Hypothalamus (tissue), 51 donors: ENCODE results near the gene PIR.

ENCODE experiments used
- DNase-seq, 51 donors: peaks; one replicate each; lab custom pipeline; 2025; lab: John Stamatoyannopoulos, UW

PIR gene

GRCh38 chrX:15418707-15419181 is 74.4 kb downstream of the PIR start:
- no peak for DNase-seq

DNA sequence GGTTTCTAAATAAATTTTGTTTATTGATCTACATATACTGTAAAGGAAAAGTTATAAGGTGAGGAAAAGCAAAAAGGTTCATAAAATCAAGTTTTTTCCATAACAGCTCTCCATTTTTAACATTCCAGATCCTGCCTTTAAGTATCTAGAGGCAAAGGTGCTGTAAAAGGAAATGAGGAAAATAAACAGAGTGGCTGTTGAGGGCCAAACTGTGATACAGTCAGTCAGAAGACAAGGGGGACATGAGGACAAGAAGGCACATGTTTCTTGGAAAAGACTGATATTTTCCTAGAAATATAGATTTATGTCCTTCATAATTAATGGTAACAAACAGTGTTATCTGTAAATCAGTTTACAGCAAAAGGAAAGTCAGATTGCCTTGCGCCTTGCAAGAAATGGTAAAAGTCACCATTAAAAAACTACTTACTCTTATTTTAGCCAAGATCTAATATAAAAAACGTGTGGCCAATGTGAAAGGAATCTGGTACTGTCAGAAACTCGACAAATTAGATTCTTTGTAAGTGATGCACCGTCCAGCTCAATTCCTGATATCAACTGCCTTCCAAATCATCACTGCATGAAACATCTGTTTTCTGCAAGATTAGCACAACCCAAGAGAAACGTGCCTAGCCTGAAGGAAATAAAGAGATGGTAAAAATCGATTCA is 75.0 kb downstream of the PIR start:
- no peak for DNase-seq

- DNase-seq = no peak
These were observed 76.8 kb downstream of the PIR start for GRCh38 chrX:15416133-15416993.

DNA sequence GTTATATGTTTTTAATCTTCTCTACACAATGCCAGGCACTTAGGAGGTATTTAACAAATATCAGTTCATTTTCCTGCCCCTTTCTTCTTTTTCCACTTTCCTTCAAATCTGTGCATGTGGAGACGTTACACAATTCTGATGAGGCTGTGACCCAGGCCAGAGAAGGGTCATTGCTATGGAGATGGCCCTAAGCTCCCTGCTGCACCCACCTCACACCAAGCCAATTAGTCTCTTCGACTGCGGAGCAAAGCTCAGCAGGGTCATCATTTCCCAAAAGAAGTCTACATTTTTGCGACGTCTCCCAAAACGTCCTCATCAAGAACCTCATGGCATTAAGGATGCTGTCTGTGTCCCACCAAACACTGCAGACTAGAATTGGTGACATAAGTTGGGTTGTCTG is 80.0 kb downstream of the PIR start:
- DNase-seq = no peak

DNA sequence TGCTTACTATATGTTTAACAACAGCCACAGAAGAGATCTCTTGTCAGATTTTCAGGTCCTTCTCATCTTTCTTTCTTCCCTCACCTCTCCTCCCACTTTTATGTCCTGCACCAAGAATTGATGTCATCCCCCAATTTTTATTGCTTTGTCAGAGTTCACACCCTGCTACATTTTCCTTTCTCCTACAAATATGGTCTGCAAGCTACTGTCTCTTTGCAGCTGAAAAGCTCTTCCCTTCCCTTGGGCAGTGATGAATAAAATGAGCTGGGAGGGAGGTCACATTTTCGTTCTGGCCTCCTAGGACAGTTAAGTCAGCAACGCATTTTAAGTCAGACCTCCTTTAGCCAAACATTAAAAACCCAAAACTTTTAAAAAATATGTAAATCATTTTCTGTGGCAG is 82.2 kb downstream of the PIR start:
- no peak for DNase-seq

DNA sequence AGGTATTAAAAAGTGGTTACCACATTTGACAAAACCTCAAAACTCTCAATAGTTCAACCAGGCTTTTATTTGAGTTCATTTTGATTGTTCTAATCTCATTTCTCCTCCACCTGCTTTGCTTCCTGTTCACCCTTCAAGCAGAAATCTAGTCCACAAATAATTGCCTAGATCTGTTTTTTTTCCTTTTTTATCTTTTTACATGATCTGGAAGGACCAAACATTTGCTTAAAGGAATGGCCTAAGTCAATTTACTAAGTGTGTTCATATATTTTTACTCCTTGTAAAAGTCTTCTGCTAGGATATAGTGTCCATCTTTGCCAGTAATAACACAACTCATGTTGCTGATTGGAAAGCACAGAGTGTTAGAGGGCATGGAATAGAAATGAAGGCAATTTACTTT is 82.7 kb downstream of the PIR start:
- DNase-seq = no peak

- DNase-seq = no peak
These were observed 87.3 kb downstream of the PIR start for GRCh38 chrX:15405846-15406245.

DNA sequence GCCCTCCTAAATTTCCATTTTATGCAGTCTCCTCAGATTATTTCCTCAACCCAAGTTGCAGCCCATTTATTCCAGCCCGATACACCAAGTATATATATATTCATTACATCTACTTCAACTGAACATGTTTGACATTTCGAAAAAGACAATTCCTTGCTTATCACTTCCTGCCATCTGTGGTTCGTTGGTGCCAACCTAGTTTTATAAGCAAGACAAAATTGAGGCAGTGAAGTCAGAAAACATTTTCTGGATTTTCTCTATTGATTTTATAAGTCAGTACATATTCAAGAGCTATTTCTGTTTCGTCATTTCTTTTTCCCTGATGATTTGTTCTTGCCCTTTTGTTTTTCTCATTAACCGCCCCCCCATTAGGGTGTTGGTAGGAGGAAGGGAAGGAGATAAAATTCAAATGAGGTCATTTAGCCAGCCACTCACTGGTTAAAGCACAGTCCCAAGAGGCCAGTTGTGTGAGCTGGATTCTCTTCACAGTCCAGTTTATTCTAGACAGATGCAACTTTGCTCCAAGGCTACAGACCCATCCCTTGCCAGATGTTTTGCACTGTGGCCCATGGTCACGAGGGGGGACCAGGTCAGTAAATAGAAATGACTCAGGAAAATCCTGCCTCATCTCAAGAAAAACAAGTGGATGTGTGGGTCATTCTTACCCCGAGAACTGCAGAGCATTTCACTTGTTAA is 88.6 kb downstream of the PIR start:
- DNase-seq = no peak

- DNase-seq = no peak
These were observed 91.8 kb downstream of the PIR start for GRCh38 chrX:15401378-15401777.

DNA sequence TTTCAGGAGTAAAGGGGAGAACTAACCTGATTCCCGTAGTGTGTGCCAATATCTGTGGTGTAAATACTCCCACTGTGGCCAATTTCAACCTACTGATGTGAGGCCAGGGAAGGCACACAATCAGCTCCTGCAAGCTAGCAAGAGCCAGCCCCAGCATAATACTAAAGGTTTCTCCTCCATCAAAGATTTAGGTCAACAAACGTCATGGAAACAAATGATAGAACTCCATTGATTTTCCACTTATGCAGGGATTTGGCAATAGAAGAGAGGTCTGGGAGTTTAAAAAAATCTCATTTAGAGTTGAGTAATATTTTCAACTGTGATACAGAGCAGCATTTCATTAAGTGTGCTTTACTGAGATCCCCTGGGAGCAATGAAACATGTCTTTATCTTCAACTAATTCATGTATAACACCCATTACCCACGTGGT is 93.2 kb downstream of the PIR start:
- no peak for DNase-seq

DNA sequence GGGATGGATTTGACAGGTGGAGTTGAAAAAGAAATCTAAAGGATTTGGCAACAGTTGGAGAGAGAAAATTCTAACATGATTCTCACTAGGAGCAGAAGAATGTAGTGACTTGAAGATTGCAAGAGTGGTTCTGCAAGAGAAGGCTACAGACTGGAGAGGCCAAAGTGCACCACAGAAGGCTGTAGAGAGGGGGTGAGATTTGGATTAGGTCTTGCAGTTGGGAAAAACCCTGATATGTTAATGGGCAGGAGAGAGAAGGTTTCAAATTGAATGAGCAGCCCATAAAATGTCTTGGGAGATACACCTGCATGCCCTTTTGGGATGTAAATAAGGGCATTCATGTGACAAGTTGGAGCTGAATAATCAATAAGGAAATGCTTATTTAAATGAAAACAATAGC is 94.3 kb downstream of the PIR start:
- no peak for DNase-seq

- DNase-seq = no peak
These were observed 97.3 kb downstream of the PIR start for GRCh38 chrX:15395789-15396188.

GRCh38 chrX:15391850-15392249 is 101.3 kb downstream of the PIR start:
- DNase-seq = no peak

DNA sequence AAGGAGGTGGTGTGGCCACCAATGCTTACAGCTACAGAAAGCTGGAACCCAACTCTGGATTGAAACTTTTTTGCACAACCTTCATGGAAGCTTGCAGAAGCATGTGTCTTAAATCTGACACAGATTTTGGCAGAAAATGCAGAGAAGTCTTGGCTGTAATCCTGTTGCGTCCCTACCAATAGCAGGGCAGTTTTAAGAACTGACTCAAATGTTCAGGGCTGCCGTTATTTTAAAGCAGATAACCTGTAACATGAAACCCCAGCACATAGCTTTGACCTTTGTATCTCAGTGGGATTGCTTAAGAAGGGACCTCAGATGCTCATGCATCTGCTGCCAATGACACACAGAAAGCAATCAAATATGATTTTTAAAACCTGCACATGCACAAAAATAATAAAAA is 108.8 kb downstream of the PIR start, which contains the start of gene VEGFD:
VEGFD (minus strand) TSS at position 110 of the 400 bp plus-strand sequence. CDS start 467 bp downstream, outside the sequence.
- no peak for DNase-seq

DNA sequence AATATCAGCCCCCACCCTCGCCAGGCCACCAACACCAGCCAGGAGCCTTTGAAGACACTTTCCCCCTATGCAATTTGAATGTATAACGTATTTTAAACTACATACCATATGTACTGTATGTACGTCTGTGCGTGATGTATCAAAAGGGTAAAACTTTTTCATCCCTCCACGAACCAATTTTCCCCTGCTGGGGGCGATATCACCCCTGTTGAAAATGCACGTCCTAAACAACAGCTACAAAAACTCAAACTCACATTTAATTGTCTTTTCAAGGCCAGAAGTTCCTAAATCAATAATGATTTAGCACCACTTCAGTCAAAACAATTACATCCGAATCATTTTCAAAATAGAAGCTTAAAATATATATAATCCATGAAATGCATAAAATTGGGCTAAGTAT is 110.3 kb downstream of the PIR start:
- DNase-seq = no peak

GRCh38 chrX:15376956-15377355 is 116.2 kb downstream of the PIR start:
- DNase-seq = no peak

GRCh38 chrX:15373976-15374375 is 119.2 kb downstream of the PIR start:
- DNase-seq = no peak

DNA sequence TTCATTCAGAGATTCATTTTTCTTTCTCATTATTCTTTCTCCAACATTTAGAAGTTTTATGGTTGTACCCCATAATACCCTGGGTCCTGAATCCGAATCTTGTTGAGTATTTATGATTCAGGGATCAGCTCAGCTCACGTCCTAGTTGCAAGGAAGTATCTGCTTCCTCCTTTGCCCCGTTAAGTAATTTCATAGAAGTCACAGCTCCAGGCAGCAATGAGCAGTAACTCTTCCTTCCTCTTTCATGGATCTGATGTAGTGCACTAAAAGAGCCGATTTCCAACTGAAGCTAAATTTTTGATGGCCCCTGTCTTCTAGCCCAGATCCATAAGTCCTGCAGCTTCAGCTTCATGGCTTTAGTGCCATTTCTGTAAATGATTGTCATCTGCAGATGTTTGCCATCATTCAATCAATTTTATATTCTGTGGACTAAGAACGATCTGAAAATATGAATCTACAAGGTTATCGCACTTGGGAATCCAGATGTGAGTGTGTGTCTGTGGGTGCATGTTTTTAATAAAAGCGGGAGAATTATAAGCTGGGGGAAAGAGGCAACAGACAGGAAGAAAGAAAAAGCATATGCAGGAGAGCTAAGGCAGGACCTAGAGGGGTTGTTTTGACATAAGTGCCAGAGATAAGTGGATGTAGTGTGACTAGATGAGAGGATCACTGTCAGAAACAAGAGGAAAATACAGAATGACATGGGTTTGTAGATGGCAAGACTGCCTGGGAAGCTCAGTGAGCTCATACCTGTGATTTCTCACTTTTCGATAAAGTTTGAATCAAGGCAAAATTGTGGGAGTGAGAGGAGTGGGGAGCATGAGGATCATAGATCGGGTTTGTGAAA is 126.4 kb downstream of the PIR start:
- no peak for DNase-seq

GRCh38 chrX:15359701-15360100 is 133.4 kb downstream of the PIR start:
- DNase-seq = no peak

DNA sequence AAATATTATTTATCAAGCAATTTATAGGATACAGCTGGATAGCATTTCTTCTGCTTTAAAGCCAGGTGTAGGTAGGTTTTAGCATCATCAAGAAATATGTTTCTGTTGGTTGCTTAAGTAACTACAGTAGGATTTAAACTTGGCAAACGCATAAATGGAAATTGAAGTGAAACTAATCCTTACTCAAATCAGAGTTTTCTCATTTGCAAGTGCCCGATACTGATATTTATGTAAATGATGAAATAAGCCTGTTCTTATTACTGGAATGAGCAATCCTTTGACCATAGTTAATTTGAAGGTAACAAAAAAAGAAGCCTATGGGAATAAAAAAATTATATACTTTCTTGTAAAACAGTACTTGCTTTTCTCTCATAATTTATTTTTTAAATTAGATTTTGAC is 134.6 kb downstream of the PIR start:
- no peak for DNase-seq
